NCI-H82 treated with DMSO at 0.1 percent for 48 hours (cell line): ENCODE data around the gene JUND.

Experiments
- DNase-seq: peaks from one replicate; lab custom pipeline; 2025; ENCODE audit not compliant: unreplicated experiment; lab: John Stamatoyannopoulos, UW

Gene JUND

GRCh38 chr19:18308948-18309325 is 27.5 kb upstream of the JUND start:
- no peak for DNase-seq

- DNase-seq: no peak
Measured at GRCh38 chr19:18308051-18308947, 26.9 kb upstream of the JUND start.

- DNase-seq: no peak
Measured at GRCh38 chr19:18307271-18307681, 25.9 kb upstream of the JUND start.

- no peak for DNase-seq
Measured at GRCh38 chr19:18306888-18307260, 25.5 kb upstream of the JUND start.

- no peak for DNase-seq
Measured at GRCh38 chr19:18306209-18306887, 24.9 kb upstream of the JUND start.

- no peak for DNase-seq
Measured at GRCh38 chr19:18304458-18305310, 23.3 kb upstream of the JUND start.

- DNase-seq: peak; percentile 41
Measured at GRCh38 chr19:18304208-18304457, 22.7 kb upstream of the JUND start.

GRCh38 chr19:18301718-18302111 is 20.3 kb upstream of the JUND start:
- no peak for DNase-seq

- no peak for DNase-seq
Measured at GRCh38 chr19:18300930-18301717, 19.7 kb upstream of the JUND start.

GRCh38 chr19:18299654-18300053 is 18.2 kb upstream of the JUND start:
- no peak for DNase-seq

- no peak for DNase-seq
Measured at GRCh38 chr19:18298601-18299000, 17.2 kb upstream of the JUND start.

GRCh38 chr19:18297308-18297707 is 15.9 kb upstream of the JUND start:
- no peak for DNase-seq

- no peak for DNase-seq
Measured at GRCh38 chr19:18295034-18295451, 13.6 kb upstream of the JUND start.

- no peak for DNase-seq
Measured at GRCh38 chr19:18294467-18294864, 13.0 kb upstream of the JUND start.

- DNase-seq: peak; percentile 88
Measured at GRCh38 chr19:18293642-18294466, 12.4 kb upstream of the JUND start.

- DNase-seq: peak; percentile 86
Measured at GRCh38 chr19:18292810-18293641, 11.6 kb upstream of the JUND start.

GRCh38 chr19:18292462-18292809 is 11.0 kb upstream of the JUND start:
- DNase-seq: no peak

- DNase-seq: peak; percentile 29
Measured at GRCh38 chr19:18291590-18292461, 10.4 kb upstream of the JUND start.
